GM18870 (cell line): ENCODE data around the gene TPRA1.

ENCODE experiments used
- ATAC-seq: cut with Tn5 transposase; IDR thresholded peaks from one replicate; pipeline ENCODE4 v1.9.1; 2021; ENCODE audit warnings: moderate library complexity; ENCODE audit not compliant: unreplicated experiment

TPRA1 gene

DNA sequence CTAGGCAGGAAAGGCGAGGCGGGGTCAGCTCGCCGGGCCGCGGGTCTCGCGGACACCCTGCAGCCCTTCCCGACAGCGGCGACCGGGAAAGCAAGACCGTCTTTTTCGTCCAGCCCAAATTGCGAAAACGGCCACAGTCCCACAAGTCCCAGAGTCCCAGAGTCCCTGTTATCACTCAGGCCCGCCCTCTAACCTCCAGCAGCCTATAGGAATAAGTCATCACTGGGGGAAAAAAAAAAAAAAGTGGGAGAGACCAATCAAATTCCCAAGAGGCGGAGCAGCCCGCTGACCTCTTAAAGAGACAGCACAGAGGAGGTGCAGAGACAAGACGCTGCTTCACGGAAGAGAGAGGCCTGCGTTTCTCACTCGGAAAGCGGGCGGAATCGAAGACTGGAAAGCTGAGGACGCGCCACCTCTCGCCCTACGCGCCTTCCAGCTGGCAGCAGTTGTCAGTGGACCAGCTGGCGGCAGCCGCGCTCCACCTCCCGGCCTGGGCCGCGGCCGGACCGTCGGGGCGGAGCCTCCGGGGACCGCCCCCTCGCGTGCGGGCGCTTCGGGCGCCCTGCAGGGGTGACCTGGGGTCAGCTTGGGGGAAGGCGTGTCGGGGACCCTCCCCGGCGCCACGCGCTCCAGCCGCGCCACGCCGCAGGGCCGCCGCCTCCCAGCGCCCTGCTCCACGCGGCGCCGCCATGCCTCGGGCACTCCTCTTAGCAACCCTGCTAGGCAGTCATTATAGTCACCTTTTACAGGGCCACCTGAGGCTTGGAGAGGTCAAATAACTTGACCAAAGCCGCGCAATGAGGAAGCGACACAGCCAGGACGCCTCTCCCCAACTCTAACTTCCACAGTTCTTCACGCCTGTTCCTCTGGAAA, at the start of gene TPRA1:
TPRA1 (minus strand) TSS at position 141 of the 873 bp plus-strand sequence. CDS start 10,587 bp downstream, outside the sequence.
- peak; percentile 89 for ATAC-seq

DNA sequence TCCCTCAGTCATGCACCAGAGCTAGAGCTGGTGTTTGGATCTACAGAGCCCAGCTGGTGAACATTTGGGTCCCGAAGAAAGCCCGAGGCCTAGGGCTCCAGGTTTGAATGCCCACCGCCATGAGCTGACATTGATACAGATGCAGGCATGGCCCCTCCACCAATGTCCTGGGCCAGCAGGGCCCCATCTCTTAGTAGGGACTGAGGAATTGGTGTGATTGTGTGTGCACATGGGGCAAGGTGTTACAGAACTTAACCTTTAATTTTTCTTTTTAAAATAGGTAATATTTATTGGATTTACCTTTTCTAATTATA, 49.5 kb upstream of the TPRA1 start:
- no peak for ATAC-seq

DNA sequence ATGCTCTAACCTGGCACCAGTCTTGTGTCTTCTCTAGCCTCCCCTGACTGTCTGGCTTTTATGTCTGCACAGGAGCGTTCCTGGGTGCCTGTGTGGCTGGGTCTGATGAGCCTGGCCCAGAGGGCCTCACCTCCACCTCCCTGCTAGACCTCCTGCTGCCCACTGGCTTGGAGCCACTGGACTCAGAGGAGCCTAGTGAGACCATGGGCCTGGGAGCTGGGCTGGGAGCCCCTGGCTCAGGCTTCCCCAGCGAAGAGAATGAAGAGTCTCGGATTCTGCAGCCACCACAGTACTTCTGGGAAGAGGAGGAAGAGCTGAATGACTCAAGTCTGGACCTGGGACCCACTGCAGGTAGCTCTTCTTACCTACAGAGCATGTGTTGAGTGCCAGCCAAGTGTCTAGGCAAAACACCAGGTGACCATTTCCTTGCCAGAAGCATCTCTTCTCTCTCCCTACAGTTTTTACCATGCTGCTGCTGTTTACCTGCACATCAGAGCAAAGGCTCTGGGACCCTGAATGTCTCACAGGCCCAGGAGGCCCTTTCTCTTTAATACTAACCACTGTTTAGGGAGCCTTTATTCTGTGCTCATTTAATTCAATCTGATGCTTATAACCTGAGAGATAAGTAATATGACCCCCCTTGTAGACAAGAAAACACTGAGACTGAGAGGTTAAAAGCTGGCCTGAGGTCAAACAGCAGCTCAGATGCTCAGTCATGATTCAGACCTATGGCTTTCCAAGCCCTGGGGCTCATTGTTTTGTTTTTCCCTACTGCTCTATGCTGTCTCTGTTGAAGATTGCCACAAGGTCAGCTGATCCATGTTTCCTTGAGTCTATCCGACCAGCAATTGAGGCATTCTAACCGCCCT, 48.9 kb upstream of the TPRA1 start:
- no peak for ATAC-seq

DNA sequence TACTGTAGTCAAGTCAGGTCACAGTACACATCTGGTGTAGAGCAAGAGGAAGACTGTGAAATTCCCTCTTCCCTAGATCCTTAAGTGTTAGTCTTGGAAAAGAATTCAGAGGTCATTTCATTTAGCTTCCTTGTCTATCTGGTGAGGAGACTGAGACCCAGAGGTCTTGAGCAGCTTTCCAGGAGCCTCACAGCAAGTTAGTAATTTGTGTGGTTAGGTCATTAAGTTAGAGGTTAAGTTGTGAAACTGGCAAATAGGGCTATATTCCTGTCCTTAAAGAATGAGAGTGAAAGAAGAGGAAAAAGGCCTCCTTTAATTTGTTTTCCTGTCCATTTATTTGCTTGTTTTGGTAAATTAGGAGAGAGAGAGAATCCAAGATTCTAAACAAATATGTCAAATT, 47.4 kb upstream of the TPRA1 start:
- ATAC-seq, result no peak

DNA sequence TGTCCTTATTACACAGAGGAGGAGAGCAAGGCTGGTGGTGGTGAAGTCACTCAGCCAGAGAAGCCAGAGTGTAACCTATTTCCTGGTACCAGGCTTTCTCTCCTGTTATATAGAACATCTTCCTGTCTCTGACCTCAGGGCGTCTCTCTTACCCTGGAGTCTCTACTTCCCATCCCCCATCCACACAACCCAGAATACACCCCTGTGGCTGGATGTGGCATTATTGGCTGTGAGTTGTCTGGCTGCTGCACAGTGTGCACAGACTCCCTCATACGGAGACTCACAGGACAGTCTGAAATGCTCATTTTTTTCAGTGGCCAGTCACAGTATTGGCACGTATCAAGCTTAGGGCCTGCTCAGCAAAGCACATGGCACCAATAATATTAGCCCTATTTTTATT, 47.0 kb upstream of the TPRA1 start:
- ATAC-seq, result no peak

DNA sequence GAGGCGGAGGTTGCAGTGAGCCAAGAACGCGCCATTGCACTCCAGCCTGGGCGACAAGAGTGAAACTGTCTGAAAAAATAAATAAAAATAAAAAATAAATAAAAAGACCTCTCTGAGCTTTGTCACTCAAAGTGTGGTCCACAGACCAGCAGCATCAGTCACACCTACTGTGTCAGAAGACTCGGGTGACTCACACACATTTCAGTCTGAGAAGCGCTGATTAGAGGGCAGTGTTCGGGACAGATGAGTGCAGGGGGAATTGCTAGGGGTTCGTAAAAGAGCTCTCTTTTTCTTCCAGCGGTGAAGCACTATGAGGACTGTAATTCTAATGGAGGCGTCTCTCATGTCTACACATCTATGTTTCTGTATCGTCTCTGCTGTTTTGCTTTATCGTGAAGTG, 44.1 kb upstream of the TPRA1 start:
- ATAC-seq, result no peak

DNA sequence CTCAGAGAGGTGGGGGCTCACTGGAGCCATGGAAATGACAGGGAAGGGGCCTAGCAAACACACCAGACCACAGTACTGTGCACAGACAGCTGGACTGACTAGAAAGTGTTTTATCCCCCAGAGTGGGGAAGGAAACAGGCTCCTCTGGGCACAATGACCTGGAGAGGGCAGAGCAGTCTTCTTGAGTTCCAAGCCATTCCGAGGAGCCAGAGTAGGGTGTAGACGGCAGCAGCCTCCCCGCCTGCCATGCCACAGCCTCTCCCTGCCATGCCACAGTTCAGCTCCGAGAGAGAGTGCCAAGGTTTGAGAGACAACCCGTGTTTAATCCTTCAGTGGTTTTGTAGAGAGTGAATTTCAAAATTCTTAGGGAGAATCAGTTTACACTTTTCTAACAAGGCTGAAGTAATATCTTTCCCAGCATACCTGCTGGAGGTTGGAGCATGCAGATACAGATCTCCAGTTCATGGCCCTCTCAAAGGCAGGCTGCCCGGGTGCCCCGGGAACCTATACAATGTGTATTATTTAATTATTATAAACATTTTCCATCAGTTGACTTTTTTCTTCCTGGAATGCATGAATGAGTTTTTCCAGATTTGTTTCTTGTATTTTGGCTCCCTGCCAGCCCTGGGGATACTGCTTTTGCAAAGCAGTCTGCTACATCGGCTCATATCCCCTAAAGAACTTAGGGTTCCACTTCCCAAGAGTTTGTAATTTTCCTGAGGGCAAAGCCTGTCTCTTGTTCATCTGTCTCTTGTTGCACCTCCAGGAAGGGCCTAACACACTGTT, 41.7 kb upstream of the TPRA1 start:
- ATAC-seq, result no peak

DNA sequence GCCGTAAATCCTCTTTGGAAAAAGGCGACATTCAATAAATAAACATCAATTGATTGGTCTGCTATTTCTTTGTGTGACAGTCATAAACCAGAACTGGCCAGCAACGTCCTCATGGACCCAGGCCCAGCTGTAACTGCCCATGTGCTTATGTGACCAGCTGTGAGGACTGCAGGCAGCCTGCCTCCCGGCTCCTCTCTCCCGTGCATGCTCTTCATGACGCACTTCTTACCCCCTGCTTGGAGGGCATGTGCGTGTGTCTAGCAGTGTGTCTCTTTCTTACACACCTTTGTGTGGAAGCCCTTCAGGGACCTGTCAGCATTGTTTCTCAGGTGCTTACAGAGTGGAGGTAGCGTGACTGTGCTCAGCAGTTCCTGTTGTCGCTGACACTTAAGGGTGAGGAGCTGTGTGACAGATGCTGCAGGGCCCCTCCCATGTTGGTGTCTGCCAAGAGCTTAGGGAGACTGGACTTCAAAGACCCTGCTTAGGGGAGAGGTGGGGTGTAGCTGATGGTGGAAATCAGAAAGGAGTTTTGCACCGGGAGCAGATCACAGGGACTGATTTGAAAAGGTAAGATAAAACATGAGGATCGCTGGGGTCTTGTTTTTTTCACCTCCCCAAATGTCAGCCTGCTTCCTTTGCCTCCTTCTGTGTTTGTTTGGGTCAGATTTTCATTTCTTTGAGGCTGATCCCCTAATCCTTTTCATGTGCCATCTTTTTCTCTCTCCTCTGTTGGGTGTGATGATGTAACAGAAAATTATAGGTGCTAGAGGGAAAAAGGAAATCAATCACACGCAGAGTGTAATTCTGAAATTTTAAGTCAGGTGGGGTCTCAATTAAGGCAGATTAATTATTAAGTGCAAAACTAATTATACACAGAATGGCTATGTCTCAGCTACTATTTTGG, 40.5 kb upstream of the TPRA1 start:
- no peak for ATAC-seq

DNA sequence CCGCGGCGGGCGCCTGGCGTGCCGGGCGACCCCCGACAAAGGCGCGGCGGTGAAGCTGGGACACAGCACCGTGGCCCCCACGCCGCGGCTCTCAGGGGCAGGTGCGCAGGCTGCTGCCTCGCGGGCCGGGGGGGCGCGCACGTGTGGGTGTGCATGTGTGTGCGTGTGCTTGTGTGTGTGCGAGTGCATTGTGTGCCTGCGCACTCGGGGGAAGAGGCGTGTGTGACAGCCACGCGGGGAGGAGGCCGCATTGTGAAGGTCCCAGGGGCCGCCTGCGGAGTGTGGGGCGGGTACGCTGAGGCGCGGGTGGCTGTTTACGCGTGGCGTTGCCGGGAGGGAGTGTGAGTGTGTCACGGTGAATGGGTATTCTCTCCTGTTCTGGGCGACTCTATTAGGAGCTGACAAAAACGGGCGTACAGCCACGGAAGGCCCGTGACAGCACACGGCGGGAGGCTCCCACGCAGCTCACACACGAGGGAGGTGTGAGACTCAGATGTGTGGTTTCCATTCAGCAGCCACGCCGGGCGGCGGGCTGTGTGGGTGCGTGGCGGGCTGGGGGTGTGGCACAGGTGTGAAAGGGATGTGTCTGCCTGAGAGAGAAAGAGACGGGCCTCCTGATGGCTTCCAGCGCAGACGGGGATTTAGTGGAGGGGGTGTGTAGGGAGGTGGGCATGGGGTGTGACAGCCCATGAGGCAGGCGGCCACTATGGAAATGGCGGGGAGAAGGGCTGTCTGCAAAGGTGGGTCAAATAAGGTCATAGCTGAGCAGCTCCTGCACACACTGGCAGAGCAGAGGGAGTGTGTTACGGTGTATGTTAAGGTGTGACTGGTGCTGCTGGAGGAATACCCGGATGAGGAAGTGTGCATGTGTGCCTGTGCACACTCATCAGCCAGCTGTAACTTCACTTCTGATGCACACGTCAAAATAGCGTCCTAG, 39.2 kb upstream of the TPRA1 start:
- ATAC-seq, result no peak

DNA sequence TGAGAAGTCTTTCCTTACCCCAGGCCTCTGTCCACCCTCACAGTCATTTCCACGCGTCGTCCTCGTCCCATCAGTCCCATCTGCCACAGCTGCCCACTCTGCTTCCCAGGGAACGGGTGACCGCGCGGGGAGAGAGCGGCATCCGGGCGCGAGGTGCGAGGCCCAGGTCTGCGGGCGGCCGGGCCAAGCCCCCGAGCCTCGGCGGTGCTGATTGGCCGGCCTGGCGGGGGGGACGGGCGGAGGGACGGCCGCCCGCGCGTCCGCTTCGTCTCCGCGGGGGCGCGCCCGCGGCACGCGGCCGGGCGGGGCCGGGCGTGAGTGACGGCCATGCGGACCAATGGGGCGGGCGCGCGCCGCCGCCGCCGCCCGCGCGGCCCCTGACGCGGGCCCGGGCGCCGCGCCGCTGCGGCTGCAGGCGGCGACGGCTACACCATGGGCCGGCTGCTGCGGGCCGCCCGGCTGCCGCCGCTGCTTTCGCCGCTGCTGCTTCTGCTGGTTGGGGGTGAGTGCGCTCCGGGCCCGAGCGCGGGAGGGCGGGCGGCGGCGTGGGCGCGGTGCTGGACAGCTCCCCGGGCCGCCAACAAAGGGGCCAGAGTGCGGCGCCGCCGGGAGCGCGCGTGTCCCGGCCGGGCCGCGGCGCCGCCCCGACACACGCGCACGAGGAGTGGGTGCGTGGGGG, 38.4 kb upstream of the TPRA1 start, which contains the start of gene PODXL2:
PODXL2 (plus strand) TSS at position 398 of the 679 bp plus-strand sequence; CDS start at position 433, 35 bp downstream.
- no peak for ATAC-seq

DNA sequence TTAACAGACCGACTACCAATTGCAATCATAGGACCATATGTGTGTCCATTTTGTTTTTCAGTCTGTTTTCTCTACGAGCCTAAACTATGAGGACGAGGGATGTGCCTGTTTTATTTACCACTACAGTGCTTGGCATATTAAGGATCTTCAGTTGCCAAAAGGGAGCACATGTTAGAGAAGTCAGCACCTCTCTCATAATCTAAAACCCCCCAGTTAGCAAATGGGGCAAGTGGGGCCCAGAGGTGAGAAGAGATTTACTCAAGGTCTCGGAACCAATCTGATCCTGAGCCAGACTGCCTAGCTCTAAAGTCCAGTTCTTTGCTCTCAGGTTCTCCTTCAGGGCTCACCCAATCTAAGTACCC, 37.9 kb upstream of the TPRA1 start:
- ATAC-seq, result no peak

DNA sequence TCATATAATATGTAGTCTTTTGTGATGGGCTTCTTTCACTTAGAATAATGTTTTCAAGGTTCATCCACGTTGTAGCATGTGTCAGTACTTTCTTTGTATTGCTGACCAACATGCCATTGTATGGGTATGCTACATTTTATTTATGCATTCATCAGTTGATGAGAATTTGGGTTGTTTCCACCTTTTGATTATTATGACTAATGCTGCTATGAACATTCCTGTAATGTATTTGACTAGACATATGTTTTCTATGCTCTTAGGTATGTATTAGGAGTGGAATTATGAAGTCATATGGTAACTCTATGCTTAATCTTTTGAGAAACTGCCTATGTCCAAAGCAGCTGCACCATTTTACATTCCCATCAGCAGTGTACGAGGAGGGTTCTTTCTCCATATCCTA, 35.3 kb upstream of the TPRA1 start:
- ATAC-seq, result no peak

DNA sequence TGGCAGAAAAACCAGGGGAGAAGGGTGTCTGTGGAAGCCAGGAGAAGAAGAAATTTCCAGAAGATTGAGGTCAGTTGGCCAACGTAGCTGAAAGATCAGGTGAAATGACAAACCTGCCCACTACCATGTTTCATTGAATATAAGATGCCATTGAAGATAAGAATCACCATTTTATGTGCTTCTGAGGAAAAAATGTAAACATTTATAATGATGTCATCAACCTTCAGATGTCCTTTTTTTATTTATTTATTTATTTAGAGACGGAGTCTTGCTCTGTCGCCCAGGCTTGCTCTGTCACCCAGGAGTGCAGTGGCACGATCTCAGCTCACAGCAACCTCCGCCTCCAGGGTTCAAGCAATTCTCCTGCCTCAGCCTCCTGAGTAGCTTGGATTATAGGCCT, 33.5 kb upstream of the TPRA1 start:
- no peak for ATAC-seq

DNA sequence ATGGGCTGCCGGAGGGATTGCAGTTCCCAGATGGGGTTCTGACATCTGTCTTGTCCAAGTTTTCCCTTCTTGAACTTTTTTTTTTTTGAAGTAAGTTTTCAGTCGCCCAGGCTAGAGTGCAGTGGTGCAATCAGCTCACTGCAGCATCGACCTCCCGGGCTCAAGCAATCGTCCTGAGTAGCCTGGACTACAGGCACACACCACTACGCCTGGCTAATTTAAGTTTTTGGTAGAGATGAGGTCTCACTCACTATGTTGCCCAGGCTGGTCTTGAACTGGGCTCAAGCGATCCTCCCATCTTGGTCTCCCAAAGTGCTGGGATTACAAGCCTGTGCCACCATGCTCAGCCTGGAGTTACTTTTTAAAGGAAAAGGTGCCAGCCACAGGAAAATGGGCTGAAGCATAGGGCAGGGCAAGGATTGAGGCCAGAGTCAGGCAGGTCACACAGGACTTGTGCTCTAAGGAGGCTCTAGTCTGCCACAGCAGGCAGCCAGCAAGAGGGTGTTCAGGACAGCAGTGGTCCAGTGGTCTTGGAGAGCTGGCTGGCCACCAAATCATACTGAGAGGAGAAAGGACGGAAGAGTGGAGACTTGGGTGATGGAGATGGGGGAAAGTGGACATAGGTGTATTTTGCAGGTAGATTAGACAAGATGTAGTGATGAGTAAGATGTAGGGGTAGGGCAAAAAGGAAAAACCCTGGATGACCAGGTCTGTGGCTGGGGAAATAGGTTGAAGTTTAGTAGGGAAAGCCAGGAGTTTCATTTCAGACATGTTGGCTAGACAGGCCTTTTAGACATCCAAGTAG, 32.4 kb upstream of the TPRA1 start:
- ATAC-seq, result no peak

DNA sequence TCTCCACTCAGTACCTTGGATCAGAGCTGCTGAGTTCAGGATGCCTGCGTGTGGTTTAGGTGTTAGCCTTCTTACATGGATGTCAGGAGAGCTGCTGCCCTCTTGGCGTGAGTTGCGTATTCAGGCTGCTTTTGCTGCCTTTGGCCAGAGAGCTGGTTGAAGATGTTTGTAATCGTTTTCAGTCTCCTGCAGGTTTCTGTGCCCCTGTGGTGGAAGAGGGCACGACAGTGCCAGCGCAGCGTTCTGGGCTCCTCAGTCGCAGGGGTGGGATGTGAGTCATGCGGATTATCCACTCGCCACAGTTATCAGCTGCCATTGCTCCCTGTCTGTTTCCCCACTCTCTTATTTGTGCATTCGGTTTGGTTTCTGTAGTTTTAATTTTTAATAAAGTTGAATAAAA, 31.5 kb upstream of the TPRA1 start:
- ATAC-seq, result no peak

DNA sequence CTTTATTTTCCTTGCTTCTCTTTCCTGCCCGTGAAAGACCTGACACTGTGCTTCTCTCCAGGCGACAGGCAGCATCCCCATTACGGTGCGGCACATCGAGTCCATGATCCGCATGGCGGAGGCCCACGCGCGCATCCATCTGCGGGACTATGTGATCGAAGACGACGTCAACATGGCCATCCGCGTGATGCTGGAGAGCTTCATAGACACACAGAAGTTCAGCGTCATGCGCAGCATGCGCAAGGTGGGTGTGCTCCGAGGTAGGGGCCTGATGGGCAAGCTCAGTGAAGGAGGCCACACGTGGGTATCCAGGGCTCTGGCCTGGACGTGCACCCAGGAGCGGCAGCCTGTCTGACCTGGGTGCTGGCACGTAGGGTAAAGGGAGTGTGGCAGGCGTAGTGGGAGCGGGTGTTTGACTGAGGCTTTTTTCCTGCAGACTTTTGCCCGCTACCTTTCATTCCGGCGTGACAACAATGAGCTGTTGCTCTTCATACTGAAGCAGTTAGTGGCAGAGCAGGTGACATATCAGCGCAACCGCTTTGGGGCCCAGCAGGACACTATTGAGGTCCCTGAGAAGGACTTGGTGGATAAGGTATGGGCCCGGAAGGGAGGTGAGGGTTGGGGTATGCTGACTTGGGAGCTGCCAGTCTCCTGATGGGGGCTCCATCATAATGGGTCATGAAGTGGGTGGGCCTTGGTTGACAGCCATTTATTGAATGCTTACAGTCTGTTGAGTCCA, 30.3 kb upstream of the TPRA1 start:
- ATAC-seq, result no peak

DNA sequence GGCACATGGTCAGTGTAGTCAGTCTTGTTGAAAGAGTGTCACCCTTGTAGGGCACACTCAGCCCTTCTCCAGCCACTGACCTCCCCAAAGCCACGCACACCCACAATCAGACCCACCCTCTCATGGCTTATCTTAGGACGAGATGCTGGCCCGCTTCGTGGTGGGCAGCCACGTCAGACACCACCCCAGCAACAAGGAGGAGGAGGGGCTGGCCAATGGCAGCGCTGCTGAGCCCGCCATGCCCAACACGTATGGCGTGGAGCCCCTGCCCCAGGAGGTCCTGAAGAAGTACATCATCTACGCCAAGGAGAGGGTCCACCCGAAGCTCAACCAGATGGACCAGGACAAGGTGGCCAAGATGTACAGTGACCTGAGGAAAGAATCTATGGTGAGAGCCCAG, 28.4 kb upstream of the TPRA1 start:
- no peak for ATAC-seq
